Smooth muscle cell (in vitro differentiated cells): ENCODE results near the gene MED27. TPM values are rescaled to one million over a fixed set of nuclear protein-coding genes. Genes with fewer than 3 reads are reported as not detected.

Experiments
- DNase-seq: peaks from one replicate; lab custom pipeline; 2025; ENCODE audit not compliant: unreplicated experiment; lab: John Stamatoyannopoulos, UW
- H2AFZ ChIP-seq: fragments of 200-600 bp; sonication (generic); 2 replicates; pipeline ENCODE4 v1.6.0; 2016; ENCODE audit warnings: antibody characterized with exemption, low read depth, mild to moderate bottlenecking
- H3F3A ChIP-seq: fragments of 200-600 bp; sonication (generic); 2 replicates; pipeline ENCODE4 v1.6.0; 2017; ENCODE audit warnings: antibody characterized with exemption, low read depth
- H3K27ac ChIP-seq: fragments of 200-600 bp; sonication (generic); 2 replicates; pipeline ENCODE4 v1.5.1; 2016; ENCODE audit warnings: low read depth, mild to moderate bottlenecking
- H3K27me3 ChIP-seq: fragments of 200-600 bp; sonication (generic); 2 replicates; pipeline ENCODE4 v1.6.1; 2016; ENCODE audit warnings: low read depth, mild to moderate bottlenecking
- H3K36me3 ChIP-seq: fragments of 200-600 bp; sonication (generic); 2 replicates; pipeline ENCODE4 v1.5.1; 2016; ENCODE audit warnings: low read depth
- H3K4me1 ChIP-seq: fragments of 200-600 bp; sonication (generic); 2 replicates; pipeline ENCODE4 v1.5.1; 2016; ENCODE audit warnings: low read depth
- H3K4me2 ChIP-seq: fragments of 200-600 bp; sonication (generic); 2 replicates; pipeline ENCODE4 v1.6.0; 2016; ENCODE audit warnings: mild to moderate bottlenecking
- H3K4me3 ChIP-seq: fragments of 200-600 bp; sonication (generic); 2 replicates; pipeline ENCODE4 v1.5.1; 2016; ENCODE audit warnings: mild to moderate bottlenecking
- H3K79me2 ChIP-seq: fragments of 200-600 bp; sonication (generic); 2 replicates; pipeline ENCODE4 v1.6.0; 2016; ENCODE audit warnings: low read depth, mild to moderate bottlenecking
- H3K9ac ChIP-seq: fragments of 200-600 bp; sonication (generic); 2 replicates; pipeline ENCODE4 v1.6.0; 2016; ENCODE audit warnings: low read depth
- H3K9me3 ChIP-seq: fragments of 200-600 bp; sonication (generic); replicated peaks from 2 replicates; pipeline ENCODE4 v1.5.1; 2016; ENCODE audit warnings: low read depth
- H4K20me1 ChIP-seq: fragments of 200-600 bp; sonication (generic); 2 replicates; pipeline ENCODE4 v1.6.0; 2016; ENCODE audit warnings: low read depth
- CTCF ChIP-seq: fragments of 200-600 bp; sonication (generic); IDR thresholded peaks from 2 replicates; pipeline ENCODE4 v1.5.1; 2017; ENCODE audit warnings: borderline replicate concordance, mild to moderate bottlenecking, antibody characterized with exemption; ENCODE audit not compliant: insufficient read depth, poor library complexity, severe bottlenecking
- WGBS: methylation state at CpG from one replicate; pipeline ENCODE4 v1.1.7; 2016; ENCODE audit warnings: low lambda C conversion rate; 5-methylcytosine and 5-hydroxymethylcytosine counted together
- polyA plus RNA-seq: library from polyadenylated mRNA; unstranded; fragments of >200 nt; fragmentation: Nextera tagmentation; extraction: Ambion mirVana; gene quantifications from 2 replicates; pipeline ENCODE4 v1.2.1, GENCODE V29; 2016
- total RNA-seq: library from RNA; depleted of rRNA; stranded (reverse); fragments of >200 nt; gene quantifications from 2 replicates; pipeline ENCODE4 v1.2.3, GENCODE V29; 2014

Gene MED27
- total and polyA plus RNA-seq, 2 experiments from 2014 or later, result 24.0 to 50.0 TPM

GRCh38 chr9:132077881-132078698 lies 1.6 kb downstream of the MED27 start:
- H3K9ac ChIP-seq, result no peak overlapping the region
- H3K4me1 ChIP-seq, result peaks cover 9% of the 10 kb centered on the region
- H4K20me1 ChIP-seq, result peaks cover 45% of the 10 kb centered on the region
- no peak for TF ChIP-seq CTCF
- peaks cover 6% of the 10 kb centered on the region for H3K36me3 ChIP-seq
- no peak overlapping the region for H2AFZ ChIP-seq
- peak overlapping the region; percentile 97 for H3K4me2 ChIP-seq
- no peaks in the 10 kb centered on the region for H3F3A ChIP-seq
- peak overlapping the region; percentile 71 for H3K4me3 ChIP-seq
- no peak overlapping the region for H3K27ac ChIP-seq
- H3K9me3 ChIP-seq, result no peaks in the 10 kb centered on the region
- no peaks in the 10 kb centered on the region for H3K27me3 ChIP-seq
- WGBS, result 88% methylated on average over 10 of the region's 10 CpGs
- no peak for DNase-seq
- peaks cover 52% of the 10 kb centered on the region for H3K79me2 ChIP-seq

GRCh38 chr9:132075853-132076252 lies 3.8 kb downstream of the MED27 start:
- Histone ChIP-seq H3K4me1 (peaks cover 9% of the 10 kb centered on the region), H3K9ac (no peak overlapping the region), H3K36me3 (peaks cover 6% of the 10 kb centered on the region), H3K27me3 (no peaks in the 10 kb centered on the region), H3K79me2 (peaks cover 72% of the 10 kb centered on the region), H3K27ac (no peak overlapping the region), H3K4me3 (no peak overlapping the region), H2AFZ (no peak overlapping the region), H3K9me3 (no peaks in the 10 kb centered on the region), H3K4me2 (no peak overlapping the region), H3F3A (no peaks in the 10 kb centered on the region), H4K20me1 (peaks cover 67% of the 10 kb centered on the region)
- 97% methylated on average over 2 of the region's 2 CpGs for WGBS
- no peak for TF ChIP-seq CTCF
- no peak for DNase-seq

DNA sequence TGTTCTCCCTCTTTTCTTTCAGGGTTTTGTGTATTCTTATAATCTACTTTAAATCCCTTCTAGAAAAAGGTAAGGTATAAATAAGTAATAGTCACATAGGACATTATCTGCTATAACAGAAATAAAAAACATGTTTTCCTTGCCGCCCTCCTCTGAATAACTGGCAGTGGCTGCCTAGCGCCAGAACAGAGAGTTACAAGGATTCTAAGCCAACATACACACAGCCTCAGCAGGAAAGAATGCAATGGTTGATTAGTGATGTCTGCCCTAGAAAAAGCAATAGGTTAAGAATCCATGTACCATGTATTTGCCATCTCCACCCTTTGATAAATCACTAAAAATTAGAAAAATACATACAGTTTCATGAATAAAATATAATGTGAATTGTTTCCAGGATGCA lies 4.9 kb downstream of the MED27 start:
- no peaks in the 10 kb centered on the region for H3K9me3 ChIP-seq
- no peak overlapping the region for H2AFZ ChIP-seq
- no peak overlapping the region for H3K4me2 ChIP-seq
- no peak for TF ChIP-seq CTCF
- no peak overlapping the region for H3K9ac ChIP-seq
- no peak overlapping the region for H3K4me3 ChIP-seq
- H3F3A ChIP-seq, result no peaks in the 10 kb centered on the region
- peaks cover 78% of the 10 kb centered on the region for H4K20me1 ChIP-seq
- H3K27ac ChIP-seq, result no peak overlapping the region
- no peak for DNase-seq
- peaks cover 6% of the 10 kb centered on the region for H3K36me3 ChIP-seq
- 95% methylated on average over 2 of the region's 2 CpGs for WGBS
- peaks cover 9% of the 10 kb centered on the region for H3K4me1 ChIP-seq
- H3K79me2 ChIP-seq, result peaks cover 74% of the 10 kb centered on the region
- H3K27me3 ChIP-seq, result no peaks in the 10 kb centered on the region

GRCh38 chr9:132071847-132072507 lies 7.7 kb downstream of the MED27 start:
- Histone ChIP-seq H3K4me1 (no peaks in the 10 kb centered on the region), H3K9me3 (no peaks in the 10 kb centered on the region), H3K27me3 (no peaks in the 10 kb centered on the region), H3K79me2 (peaks cover 50% of the 10 kb centered on the region), H3F3A (no peaks in the 10 kb centered on the region), H3K9ac (no peak overlapping the region), H3K4me3 (no peak overlapping the region), H3K4me2 (no peak overlapping the region), H3K27ac (no peak overlapping the region), H3K36me3 (no peaks in the 10 kb centered on the region), H2AFZ (no peak overlapping the region), H4K20me1 (peaks cover 96% of the 10 kb centered on the region)
- WGBS, result 99% methylated on average over 16 of the region's 16 CpGs
- TF ChIP-seq CTCF, result no peak
- DNase-seq, result no peak
